Right atrium auricular region (tissue), 2 donors: ENCODE data around the gene POLD4. TPM values are rescaled to one million over a fixed set of nuclear protein-coding genes. Genes with fewer than 3 reads are reported as not detected.

Experiments
- DNase-seq: peaks from one replicate; pipeline ENCODE4 v3.0.0-alpha.2; 2019; ENCODE audit warnings: low spot score
- H3K27ac ChIP-seq, 2 donors: fragments of 200-600 bp; sonication (generic); 1 replicate in 1 of 2; 2 replicates in 1 of 2; pipeline ENCODE4 v1.5.1; 2016 to 2019
- H3K27me3 ChIP-seq, 2 donors: fragments of 200-600 bp; sonication (generic); one replicate each; pipeline versions ENCODE4 v1.5.1 to v1.6.0; 2017 to 2019
- H3K36me3 ChIP-seq: fragments of 200-600 bp; sonication (generic); one replicate; pipeline ENCODE4 v1.5.1; 2016
- H3K4me1 ChIP-seq, 2 donors: fragments of 200-600 bp; sonication (generic); one replicate each; pipeline versions ENCODE4 v1.5.1 to v1.6.0; 2017 to 2019
- H3K4me3 ChIP-seq, 2 donors: fragments of 200-600 bp; sonication (generic); 1 replicate in 1 of 2; 2 replicates in 1 of 2; pipeline ENCODE4 v1.5.1; 2017 to 2019; ENCODE audit warnings: mild to moderate bottlenecking in 1 of 2, moderate library complexity in 1 of 2
- H3K9me3 ChIP-seq, 2 donors: fragments of 200-600 bp; sonication (generic); one replicate each; pipeline ENCODE4 v1.5.1; 2019
- total RNA-seq, 2 donors: library from RNA; depleted of rRNA; stranded (reverse); fragments of >200 nt; gene quantifications; one replicate each; pipeline ENCODE4 v1.1.0, GENCODE V29; 2016
- TF ChIP-seq, protein P1 (sequence below), 2 donors: fragments of 200-600 bp; sonication (generic); IDR thresholded peaks; one replicate each; pipeline ENCODE4 v1.5.1; 2019; ENCODE audit warnings: antibody characterized with exemption in 2 of 2

Gene POLD4
- total RNA-seq, 2 donors from 2014 or later, result 115 to 136 TPM

DNA sequence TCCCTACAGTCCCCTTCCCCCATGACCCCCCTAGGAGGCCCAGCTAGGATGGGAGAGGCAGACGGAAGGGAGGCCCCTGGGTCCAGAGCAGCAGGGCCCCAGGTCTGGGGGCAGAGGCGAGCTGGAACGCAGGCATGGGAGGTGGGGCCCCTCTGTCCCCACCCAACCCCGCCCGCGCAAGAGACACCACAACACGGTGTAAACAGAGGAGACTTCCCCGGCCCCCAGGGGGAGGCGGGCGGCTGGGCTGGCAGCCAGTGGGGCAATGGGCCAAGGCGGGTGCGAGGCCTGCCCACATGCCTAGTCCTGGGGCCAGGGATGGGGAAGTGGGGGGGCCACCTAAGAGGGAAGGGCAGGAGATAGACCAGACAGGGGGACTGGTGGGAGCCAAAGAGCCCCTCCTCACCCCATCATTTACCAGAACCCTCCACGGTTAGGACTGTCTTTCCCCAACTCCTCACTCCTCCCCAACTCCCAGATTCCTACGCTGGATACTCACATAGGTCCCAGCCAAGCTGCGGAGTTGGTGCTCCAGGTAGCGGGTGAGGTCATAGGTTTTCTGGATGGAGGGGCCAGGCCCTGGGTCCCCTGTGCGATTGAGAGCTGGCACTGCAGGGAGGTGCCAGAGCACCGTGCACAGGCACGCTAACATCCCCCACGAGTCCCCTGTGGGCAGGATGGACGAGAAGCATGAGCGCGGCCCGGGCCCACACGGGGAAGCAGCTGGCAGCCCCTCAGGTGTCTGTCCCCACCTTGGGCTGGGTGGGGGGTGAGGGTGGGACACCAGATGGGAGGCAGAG, 13.8 kb upstream of the POLD4 start:
- no peaks in the 10 kb centered on the region for H3K9me3 ChIP-seq
- peaks cover 9% of the 10 kb centered on the region for H3K36me3 ChIP-seq
- H3K27ac ChIP-seq, result peak overlapping the region; percentile 57 to 79
- no peaks in the 10 kb centered on the region for H3K27me3 ChIP-seq
- TF ChIP-seq, protein P1, sequence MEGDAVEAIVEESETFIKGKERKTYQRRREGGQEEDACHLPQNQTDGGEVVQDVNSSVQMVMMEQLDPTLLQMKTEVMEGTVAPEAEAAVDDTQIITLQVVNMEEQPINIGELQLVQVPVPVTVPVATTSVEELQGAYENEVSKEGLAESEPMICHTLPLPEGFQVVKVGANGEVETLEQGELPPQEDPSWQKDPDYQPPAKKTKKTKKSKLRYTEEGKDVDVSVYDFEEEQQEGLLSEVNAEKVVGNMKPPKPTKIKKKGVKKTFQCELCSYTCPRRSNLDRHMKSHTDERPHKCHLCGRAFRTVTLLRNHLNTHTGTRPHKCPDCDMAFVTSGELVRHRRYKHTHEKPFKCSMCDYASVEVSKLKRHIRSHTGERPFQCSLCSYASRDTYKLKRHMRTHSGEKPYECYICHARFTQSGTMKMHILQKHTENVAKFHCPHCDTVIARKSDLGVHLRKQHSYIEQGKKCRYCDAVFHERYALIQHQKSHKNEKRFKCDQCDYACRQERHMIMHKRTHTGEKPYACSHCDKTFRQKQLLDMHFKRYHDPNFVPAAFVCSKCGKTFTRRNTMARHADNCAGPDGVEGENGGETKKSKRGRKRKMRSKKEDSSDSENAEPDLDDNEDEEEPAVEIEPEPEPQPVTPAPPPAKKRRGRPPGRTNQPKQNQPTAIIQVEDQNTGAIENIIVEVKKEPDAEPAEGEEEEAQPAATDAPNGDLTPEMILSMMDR (IDR thresholded peaks at IDR 0.05), result no peak
- no peak overlapping the region for H3K4me3 ChIP-seq
- no peak for DNase-seq
- peaks cover 0 to 59% of the 10 kb centered on the region in 2 donors for H3K4me1 ChIP-seq

DNA sequence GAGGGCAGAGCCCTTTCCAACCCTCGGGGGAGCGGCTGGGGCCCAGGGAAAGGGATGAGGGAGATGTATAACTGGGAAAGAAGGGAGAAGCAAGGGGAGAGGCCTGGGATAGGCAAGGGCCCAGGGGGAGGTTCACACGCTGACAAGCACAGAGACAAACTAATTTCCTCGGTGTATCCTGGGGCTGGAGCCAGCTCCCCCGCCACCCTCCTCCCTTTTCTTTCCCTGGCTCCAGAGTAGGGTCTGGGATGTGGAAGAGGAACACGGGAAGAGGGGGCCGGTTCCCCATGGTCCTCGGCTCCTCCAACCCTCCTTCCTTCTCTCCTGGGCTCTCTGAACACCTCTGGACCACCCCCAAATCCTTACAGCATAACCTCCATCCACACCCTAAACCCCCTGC, 13.2 kb upstream of the POLD4 start:
- Histone ChIP-seq H3K4me1 (peaks cover 0 to 53% of the 10 kb centered on the region in 2 donors), H3K36me3 (peaks cover 9% of the 10 kb centered on the region), H3K4me3 (no peak overlapping the region), H3K27ac (peak overlapping the region; percentile 57 to 79), H3K27me3 (no peaks in the 10 kb centered on the region), H3K9me3 (no peaks in the 10 kb centered on the region)
- TF ChIP-seq, protein P1 (IDR thresholded peaks at IDR 0.05), result no peak
- DNase-seq, result no peak

DNA sequence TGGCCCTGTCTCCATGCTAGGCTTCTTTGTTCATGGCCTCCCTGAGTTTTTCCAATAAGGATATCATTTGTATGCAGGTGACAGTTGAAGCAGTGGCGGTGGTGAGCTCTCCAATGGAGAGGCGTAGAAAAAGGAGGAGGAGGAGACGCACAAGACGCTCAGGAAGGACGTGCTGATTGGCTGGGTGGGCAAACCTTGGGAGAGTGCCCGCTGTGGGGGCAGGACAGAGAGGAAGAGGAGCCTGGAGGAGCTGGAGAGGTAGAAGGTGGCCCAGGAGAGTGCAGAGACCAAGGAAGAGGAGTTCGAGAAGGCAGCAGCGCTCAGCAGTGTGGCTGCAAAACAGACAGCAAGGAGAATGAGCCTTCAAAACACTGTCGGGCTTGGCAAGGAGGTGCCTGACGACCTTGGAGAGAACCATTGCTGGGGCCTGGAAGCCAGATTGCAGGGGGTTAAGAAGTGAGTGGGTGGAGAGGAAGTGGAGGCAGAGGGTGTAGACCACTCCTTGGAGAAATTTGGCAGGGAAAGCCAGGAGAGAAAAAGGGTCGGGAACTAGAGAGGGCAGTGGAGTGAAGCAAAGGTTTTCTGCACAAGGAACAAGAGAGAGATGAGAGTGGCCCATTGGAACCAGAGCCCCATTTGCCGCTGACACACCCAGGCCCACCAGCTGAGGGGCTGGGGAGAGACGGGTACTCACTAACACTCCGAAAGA, 12.5 kb upstream of the POLD4 start:
- Histone ChIP-seq H3K4me3 (no peak overlapping the region), H3K9me3 (no peaks in the 10 kb centered on the region), H3K27me3 (no peaks in the 10 kb centered on the region), H3K36me3 (peaks cover 9% of the 10 kb centered on the region), H3K27ac (peak overlapping the region; percentile 57 to 79), H3K4me1 (peaks cover 0 to 46% of the 10 kb centered on the region in 2 donors)
- TF ChIP-seq, protein P1 (IDR thresholded peaks at IDR 0.05), result no peak
- DNase-seq, result no peak

DNA sequence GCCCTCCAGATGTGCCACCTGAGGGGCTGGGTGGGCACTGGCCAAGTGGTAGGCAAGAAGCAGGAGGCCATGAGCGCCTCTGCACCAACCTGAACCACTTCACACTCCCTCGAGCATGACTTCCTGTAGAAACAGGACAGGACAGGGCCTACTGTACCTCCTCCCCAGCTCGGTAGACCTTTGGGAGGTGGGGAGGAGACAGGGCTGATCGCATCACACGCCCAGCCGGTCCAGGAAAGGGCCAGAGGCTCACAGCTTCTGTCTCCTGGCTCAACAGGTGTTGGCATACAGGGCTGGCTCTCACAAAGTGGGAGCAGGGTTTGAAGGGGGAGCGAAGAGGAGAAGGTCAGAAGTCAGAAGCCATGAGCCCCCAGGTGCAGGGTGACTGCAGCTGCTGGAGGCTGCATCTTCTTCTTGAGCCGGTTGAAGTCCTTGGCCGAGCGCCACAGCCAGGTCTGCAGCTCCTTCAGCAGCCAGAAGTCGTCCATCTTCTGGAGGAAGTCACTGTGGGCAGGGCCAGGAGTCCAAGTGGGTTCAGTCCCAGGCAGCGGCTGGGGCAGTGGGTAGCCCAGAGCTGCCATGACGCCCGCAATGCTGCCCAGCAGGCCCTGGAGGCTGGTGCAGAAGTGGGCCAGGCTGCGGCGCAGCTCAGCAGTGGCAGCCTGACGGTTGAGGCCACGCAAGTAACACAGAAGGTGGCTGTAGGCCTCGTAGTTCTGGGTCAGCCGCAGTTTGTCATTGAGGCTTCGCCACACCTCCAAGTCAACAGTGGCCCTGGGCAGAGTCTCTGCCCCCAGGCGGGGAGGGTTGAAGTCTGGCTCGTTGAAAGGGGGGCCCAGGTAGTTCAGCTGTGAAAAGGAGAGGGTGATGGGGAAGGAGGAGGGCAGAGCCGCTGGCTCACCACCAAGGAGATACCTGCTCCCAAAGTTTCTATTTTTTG, 11.7 kb upstream of the POLD4 start:
- Histone ChIP-seq H3K27me3 (no peaks in the 10 kb centered on the region), H3K9me3 (no peaks in the 10 kb centered on the region), H3K36me3 (peaks cover 9% of the 10 kb centered on the region), H3K4me1 (peaks cover 0 to 39% of the 10 kb centered on the region in 2 donors), H3K27ac (no peak overlapping the region), H3K4me3 (no peak overlapping the region)
- TF ChIP-seq, protein P1 (IDR thresholded peaks at IDR 0.05), result no peak
- DNase-seq, result no peak

DNA sequence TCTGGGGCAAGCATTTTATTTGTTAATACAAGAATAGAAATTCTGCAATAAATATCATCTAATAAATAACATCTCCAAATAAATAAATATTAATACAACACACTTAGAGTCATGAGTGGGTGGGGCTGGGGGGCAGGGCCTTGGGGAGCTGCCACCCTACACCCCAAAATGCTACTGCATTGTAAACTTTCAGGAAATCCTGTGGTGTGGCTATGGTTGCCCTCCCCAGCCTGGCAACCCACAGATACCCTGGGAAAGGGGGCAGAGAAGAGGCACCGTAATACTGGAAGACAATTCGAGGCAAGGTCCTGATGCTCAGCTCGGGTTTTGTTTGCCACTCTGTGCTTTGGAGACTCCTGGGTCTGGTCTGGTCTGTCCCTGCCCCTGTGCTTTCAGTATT, 10.8 kb upstream of the POLD4 start:
- DNase-seq, result no peak
- TF ChIP-seq, protein P1 (IDR thresholded peaks at IDR 0.05), result no peak

More for the DNA sequence above, 10.8 kb upstream of the POLD4 start:
- peaks cover 9% of the 10 kb centered on the region for H3K36me3 ChIP-seq
- no peaks in the 10 kb centered on the region for H3K27me3 ChIP-seq
- H3K4me1 ChIP-seq, result peaks cover 0 to 35% of the 10 kb centered on the region in 2 donors
- no peaks in the 10 kb centered on the region for H3K9me3 ChIP-seq
- no peak overlapping the region for H3K4me3 ChIP-seq
- no peak overlapping the region for H3K27ac ChIP-seq
